PC-9 (cell line): ENCODE results near the gene TGFBR3L.

Experiments used
- EZH2 ChIP-seq: fragments of 200-600 bp; sonication (generic); IDR thresholded peaks from 2 replicates; pipeline ENCODE4 v1.8.0; 2017; ENCODE audit warnings: antibody characterized with exemption, low read depth
- TF ChIP-seq, protein P1 (sequence below): fragments of 200-600 bp; sonication (generic); conservative IDR thresholded peaks from 2 replicates; pipeline ENCODE4 v1.6.1; 2017; ENCODE audit warnings: mixed run types, antibody characterized with exemption, mild to moderate bottlenecking, moderate library complexity

DNA sequence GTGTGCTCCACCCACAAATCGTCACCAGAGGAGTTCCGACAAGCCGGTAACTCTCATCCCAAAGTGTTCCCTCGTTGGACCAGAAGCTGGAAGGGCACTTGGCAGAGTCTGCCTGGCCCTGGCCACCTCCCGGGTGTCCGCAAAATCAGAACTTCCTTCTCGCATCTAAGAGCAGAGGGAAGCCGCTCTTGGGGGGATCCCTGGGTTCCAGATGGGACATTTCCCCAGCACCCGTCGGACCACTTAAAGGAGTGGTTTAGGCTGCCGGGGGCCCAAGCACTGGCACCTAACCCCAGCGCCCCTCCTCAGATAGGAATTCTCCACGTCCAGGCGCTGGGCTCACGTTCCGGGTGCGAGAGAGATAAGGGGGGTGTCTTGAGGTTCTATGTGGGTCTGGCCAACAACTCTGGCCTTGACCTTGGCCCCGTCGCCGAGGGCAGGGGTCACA is 11.8 kb upstream of the TGFBR3L start:
- TF ChIP-seq, protein P1, sequence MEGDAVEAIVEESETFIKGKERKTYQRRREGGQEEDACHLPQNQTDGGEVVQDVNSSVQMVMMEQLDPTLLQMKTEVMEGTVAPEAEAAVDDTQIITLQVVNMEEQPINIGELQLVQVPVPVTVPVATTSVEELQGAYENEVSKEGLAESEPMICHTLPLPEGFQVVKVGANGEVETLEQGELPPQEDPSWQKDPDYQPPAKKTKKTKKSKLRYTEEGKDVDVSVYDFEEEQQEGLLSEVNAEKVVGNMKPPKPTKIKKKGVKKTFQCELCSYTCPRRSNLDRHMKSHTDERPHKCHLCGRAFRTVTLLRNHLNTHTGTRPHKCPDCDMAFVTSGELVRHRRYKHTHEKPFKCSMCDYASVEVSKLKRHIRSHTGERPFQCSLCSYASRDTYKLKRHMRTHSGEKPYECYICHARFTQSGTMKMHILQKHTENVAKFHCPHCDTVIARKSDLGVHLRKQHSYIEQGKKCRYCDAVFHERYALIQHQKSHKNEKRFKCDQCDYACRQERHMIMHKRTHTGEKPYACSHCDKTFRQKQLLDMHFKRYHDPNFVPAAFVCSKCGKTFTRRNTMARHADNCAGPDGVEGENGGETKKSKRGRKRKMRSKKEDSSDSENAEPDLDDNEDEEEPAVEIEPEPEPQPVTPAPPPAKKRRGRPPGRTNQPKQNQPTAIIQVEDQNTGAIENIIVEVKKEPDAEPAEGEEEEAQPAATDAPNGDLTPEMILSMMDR, result no peak
- TF ChIP-seq EZH2, result no peak
